SU-DHL-6 (cell line): ENCODE measurements around the gene PDE1C.

ENCODE experiments used
- H2AFZ ChIP-seq: fragments of 200-600 bp; sonication (generic); 2 replicates; pipeline ENCODE4 v1.6.1; 2014; ENCODE audit warnings: low read depth, mild to moderate bottlenecking, moderate library complexity, mixed read lengths, antibody characterized with exemption, low read length; ENCODE audit not compliant: severe bottlenecking
- H3F3A ChIP-seq: fragments of 200-600 bp; shearing (Covaris generic); 2 replicates; pipeline ENCODE4 v1.6.0; 2016; ENCODE audit warnings: antibody characterized with exemption, mild to moderate bottlenecking; ENCODE audit not compliant: insufficient read depth
- H3K27ac ChIP-seq: fragments of 200-600 bp; sonication (generic); 2 replicates; pipeline ENCODE4 v1.5.1; 2016; ENCODE audit warnings: low read depth, mild to moderate bottlenecking, low read length, moderate library complexity, mixed read lengths
- H3K27me3 ChIP-seq: fragments of 200-600 bp; sonication (generic), shearing (Covaris generic); 2 replicates; pipeline ENCODE4 v1.6.0; 2014; ENCODE audit warnings: mild to moderate bottlenecking, low read length
- H3K36me3 ChIP-seq: fragments of 200-600 bp; sonication (generic); 2 replicates; pipeline ENCODE4 v1.6.1; 2014; ENCODE audit warnings: mild to moderate bottlenecking, low read length, mixed read lengths
- H3K4me2 ChIP-seq: fragments of 300-600, 200-600 bp; shearing (Covaris generic), sonication (generic); 2 replicates; pipeline ENCODE4 v1.6.0; 2014; ENCODE audit warnings: low read length, low read depth, mild to moderate bottlenecking; ENCODE audit not compliant: poor library complexity, severe bottlenecking
- H3K4me3 ChIP-seq: fragments of 200-600 bp; sonication (generic); 2 replicates; pipeline ENCODE4 v1.5.1; 2014; ENCODE audit warnings: antibody characterized with exemption, low read length, mild to moderate bottlenecking, mixed read lengths; ENCODE audit not compliant: insufficient read depth, poor library complexity, severe bottlenecking
- H3K79me2 ChIP-seq: fragments of 200-600 bp; sonication (generic); 2 replicates; pipeline ENCODE4 v1.6.1; 2014; ENCODE audit warnings: mild to moderate bottlenecking, low read length, moderate library complexity; ENCODE audit not compliant: insufficient read depth
- H3K9ac ChIP-seq: fragments of 200-600 bp; sonication (generic); 2 replicates; pipeline ENCODE4 v1.7.0; 2014; ENCODE audit warnings: mild to moderate bottlenecking, low read length
- H3K9me2 ChIP-seq: fragments of 200-600 bp; sonication (generic); replicated peaks from 2 replicates; pipeline ENCODE4 v1.6.1; 2014; ENCODE audit warnings: low read length; ENCODE audit not compliant: insufficient read depth
- H3K9me3 ChIP-seq: fragments of 200-600 bp; sonication (generic); 2 replicates; pipeline ENCODE4 v1.6.1; 2014; ENCODE audit warnings: low read length, mixed read lengths; ENCODE audit not compliant: insufficient read depth
- H4K20me1 ChIP-seq: fragments of 200-600 bp; sonication (generic); 2 replicates; pipeline ENCODE4 v1.6.1; 2014; ENCODE audit warnings: low read depth, mild to moderate bottlenecking, antibody characterized with exemption, low read length, moderate library complexity, mixed read lengths
- EZH2phosphoT487 ChIP-seq: fragments of 200-600 bp; sonication (generic), shearing (Covaris generic); conservative IDR thresholded peaks from 2 replicates; pipeline ENCODE4 v1.6.1; 2018; ENCODE audit warnings: mild to moderate bottlenecking, antibody characterized with exemption, low read length, moderate library complexity, mixed read lengths
- TF ChIP-seq, protein P1 (sequence below): fragments of 200-600 bp; sonication (generic); IDR thresholded peaks from one replicate; pipeline ENCODE4 v1.5.1; 2017; ENCODE audit warnings: antibody characterized with exemption, mild to moderate bottlenecking, low read length, moderate library complexity; ENCODE audit not compliant: insufficient read depth, poor library complexity, severe bottlenecking

Gene PDE1C

DNA sequence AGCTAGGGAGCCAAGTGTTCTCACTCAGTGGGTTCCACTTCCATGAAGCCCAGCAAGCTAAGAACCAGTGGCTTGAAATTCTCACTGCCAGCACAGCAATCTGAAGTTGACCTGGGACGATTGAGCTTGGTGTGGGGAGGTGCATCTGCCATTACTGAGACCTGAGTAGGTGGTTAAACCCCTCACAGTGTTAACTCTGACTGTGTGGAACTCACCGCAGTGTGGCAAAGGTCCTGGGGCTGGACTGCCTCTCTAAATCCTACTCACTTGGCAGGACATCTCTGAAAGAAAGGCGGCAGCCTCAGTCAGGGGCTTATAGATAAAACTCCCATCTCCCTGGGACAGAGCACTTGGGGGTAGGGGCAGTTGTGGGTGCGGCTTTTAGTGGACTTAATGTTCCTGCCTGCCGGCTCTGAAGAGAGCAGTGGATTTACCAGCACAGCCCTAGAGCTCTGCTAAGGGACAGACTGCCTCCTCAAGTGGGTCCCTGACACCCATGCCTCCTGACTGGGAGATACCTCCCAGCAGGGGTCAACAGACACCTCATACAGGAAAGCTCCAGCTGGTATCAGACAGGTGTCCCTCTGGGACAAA, 143.1 kb downstream of the PDE1C start:
- Histone ChIP-seq H3K79me2 (no peaks in the 10 kb centered on the region), H3K27ac (no peak overlapping the region), H3K9me3 (no peaks in the 10 kb centered on the region), H3F3A (no peaks in the 10 kb centered on the region), H3K27me3 (no peaks in the 10 kb centered on the region), H3K4me2 (no peak overlapping the region), H3K9ac (no peak overlapping the region), H4K20me1 (no peaks in the 10 kb centered on the region), H3K36me3 (no peaks in the 10 kb centered on the region), H2AFZ (no peak overlapping the region), H3K9me2 (no peaks in the 10 kb centered on the region), H3K4me3 (no peak overlapping the region)
- TF ChIP-seq, protein P1, sequence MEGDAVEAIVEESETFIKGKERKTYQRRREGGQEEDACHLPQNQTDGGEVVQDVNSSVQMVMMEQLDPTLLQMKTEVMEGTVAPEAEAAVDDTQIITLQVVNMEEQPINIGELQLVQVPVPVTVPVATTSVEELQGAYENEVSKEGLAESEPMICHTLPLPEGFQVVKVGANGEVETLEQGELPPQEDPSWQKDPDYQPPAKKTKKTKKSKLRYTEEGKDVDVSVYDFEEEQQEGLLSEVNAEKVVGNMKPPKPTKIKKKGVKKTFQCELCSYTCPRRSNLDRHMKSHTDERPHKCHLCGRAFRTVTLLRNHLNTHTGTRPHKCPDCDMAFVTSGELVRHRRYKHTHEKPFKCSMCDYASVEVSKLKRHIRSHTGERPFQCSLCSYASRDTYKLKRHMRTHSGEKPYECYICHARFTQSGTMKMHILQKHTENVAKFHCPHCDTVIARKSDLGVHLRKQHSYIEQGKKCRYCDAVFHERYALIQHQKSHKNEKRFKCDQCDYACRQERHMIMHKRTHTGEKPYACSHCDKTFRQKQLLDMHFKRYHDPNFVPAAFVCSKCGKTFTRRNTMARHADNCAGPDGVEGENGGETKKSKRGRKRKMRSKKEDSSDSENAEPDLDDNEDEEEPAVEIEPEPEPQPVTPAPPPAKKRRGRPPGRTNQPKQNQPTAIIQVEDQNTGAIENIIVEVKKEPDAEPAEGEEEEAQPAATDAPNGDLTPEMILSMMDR = no peak
- TF ChIP-seq EZH2phosphoT487 = no peak

DNA sequence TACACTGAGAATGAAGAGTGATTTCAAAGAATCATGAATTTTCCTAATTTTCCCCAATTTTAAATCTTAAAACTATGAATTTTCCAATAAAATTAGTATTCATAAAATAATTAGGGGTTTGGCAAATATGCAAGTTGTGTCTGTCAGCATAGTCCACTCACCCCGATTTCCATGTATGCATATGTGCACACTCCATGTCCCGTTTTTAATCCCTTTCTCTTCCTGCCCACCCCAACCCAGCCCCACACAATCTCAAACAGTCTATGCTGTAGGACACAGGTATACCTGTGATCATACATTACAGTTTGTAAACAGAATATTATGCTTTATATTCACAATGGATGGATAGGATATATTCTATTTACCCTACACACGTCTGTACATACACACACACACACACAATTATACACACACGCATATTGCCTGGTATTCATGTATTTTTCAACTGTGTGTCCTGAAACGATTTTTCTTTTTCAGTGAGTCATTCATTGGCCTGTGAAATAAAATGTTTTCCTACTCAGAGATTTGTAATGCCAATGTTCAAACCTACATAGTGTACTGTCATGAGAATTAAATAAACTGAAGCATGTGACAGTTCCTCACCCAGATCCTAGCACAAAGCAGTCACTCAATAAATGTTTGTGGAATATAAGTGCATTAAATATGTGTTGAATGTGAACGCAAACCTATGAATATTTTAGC, 144.3 kb downstream of the PDE1C start:
- Histone ChIP-seq H3K79me2 (no peaks in the 10 kb centered on the region), H4K20me1 (no peaks in the 10 kb centered on the region), H3K9me2 (no peaks in the 10 kb centered on the region), H3K9me3 (no peaks in the 10 kb centered on the region), H3K4me3 (no peak overlapping the region), H3F3A (no peaks in the 10 kb centered on the region), H2AFZ (no peak overlapping the region), H3K36me3 (no peaks in the 10 kb centered on the region), H3K9ac (no peak overlapping the region), H3K27ac (no peak overlapping the region), H3K4me2 (no peak overlapping the region), H3K27me3 (no peaks in the 10 kb centered on the region)
- TF ChIP-seq, protein P1 = no peak

DNA sequence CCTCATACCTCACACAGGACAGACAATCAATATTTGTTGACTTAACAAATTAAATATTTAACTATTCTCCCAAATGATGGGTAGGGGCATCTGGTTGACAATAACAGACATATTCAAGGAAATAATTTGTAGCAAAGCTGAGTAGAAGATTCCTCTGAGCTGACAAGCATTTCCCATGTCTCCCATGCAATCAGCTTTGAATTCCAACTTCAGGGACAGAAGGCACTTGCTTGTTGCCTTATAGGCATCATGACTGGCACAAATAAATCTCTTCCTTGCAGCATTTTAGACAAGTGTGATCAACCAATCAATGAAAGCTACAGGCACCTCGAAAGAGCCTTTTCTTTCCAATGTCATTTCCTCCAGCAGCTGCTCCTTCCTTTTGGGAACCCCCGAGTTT, 146.0 kb downstream of the PDE1C start:
- Histone ChIP-seq H4K20me1 (no peaks in the 10 kb centered on the region), H2AFZ (no peak overlapping the region), H3K36me3 (no peaks in the 10 kb centered on the region), H3K9me2 (no peaks in the 10 kb centered on the region), H3K79me2 (no peaks in the 10 kb centered on the region), H3F3A (no peaks in the 10 kb centered on the region), H3K4me2 (no peak overlapping the region), H3K9me3 (no peaks in the 10 kb centered on the region), H3K27ac (no peak overlapping the region), H3K27me3 (no peaks in the 10 kb centered on the region), H3K4me3 (no peak overlapping the region), H3K9ac (no peak overlapping the region)
- TF ChIP-seq, protein P1 = no peak
- no peak for TF ChIP-seq EZH2phosphoT487
